Measurements from ENCODE around the gene RBMS3. TPM values are rescaled to one million over a fixed set of nuclear protein-coding genes. Genes with fewer than 3 reads are reported as not detected.
"Not testable (repeated sequence)": the region's sequence is repeated elsewhere in the genome, so short reads cannot be mapped to it uniquely, and the experiment has no call there.

Gene RBMS3
- total RNA-seq, 1 experiment from 2014 or later = 15.0 TPM

DNA sequence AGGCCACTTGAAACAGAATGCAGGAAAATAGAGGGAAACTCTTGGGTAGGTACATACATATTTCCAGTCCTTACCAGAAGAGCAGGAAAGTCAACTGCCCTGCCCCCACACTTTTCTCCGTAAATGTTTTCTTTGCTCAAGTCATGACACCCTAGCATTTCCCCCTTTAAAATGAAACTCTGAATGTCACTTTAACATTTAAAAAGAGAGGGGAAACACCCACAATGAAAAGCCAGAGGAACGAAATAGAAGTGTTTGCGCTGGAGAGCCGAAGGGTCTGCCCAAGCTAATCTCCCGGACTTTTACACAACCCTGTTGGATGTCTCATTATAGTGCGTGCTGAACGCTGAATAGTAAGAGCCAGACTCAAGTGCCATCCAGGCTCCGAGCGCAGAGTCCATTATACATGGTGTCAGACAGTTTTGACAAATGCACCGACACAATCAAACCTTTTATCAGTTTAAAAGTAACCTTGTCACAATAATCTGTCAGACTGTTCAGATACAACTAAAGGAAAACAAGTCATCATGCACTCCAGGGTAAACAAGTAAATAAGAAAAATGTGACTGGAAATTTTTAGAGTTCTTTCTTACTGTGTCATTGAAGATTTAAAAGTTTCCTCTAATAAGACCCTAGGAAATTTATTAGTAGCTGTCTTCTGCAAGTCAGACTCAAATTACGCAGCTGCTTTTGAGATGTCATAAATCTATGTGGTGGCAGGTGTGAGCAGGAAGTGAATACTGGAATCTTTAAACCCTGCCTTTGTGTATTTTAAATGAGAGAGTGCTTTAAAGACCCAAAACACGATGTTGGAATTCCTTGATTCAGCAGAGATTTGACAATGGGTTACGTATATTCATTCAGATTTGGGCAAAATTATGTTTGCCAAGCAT lies 159.8 kb downstream of the RBMS3 start:
- DNase-seq (ENCODE audit: low read depth) = no peak
- in situ Hi-C loops (cut with HindIII; ENCODE audit: low pct_unique_long_range_greater_than_20kb, low sequenced_read_pairs) = no loop called here

DNA sequence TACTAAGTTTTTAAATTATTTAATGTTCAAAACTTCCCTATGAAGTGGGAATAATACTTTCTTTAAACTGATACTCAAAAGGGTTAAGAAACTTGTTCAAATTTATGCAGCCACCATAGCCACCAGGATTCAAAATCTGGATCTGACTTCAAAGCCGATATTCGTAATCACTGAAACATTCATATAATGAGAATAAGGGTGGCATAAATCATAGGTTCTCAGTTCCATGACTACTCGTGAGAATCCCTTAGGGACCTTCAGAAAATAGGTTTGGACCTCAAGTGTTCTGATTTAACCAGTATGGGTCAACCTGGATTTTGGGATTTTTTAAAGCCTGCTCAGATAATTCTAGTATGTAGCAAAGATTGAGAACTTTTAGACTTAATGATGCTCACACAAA lies 160.6 kb downstream of the RBMS3 start:
- in situ Hi-C loops (cut with HindIII; ENCODE audit: low pct_unique_long_range_greater_than_20kb, low sequenced_read_pairs) = no loop called here
- DNase-seq (ENCODE audit: low read depth) = no peak

DNA sequence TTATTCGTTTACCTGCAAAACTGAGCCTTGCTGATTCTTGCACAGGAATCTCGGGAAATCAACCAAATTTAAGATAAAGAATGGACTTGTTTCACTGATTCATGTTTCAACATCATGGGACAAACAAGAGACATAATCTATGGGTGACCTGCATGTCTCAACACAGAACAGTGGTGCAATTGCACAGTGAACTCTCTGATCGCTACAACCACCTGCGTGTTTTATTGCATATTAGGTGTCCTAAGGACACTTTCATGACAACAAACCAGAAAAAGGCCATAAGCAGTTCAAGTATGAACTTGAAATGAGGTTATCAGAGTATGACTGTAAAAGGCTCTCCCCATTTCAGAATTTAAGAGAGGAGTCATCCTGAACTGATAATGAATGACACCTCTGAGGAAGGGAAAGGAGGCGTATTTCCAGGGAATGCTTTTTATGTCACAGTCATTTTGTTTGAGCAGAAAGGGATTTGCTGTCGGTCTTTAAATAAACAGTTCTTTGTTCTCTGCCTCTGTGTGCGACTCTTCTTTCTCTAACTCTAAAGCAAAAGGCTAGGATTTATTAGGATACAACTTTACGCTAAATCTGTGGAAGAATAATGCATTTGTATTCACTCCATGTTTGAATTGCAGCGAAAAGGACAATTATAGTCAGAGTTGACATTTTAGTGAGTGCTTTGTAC lies 167.2 kb downstream of the RBMS3 start:
- DNase-seq (ENCODE audit: low read depth) = no peak
- in situ Hi-C loops (cut with HindIII; ENCODE audit: low pct_unique_long_range_greater_than_20kb, low sequenced_read_pairs) = no loop called here

DNA sequence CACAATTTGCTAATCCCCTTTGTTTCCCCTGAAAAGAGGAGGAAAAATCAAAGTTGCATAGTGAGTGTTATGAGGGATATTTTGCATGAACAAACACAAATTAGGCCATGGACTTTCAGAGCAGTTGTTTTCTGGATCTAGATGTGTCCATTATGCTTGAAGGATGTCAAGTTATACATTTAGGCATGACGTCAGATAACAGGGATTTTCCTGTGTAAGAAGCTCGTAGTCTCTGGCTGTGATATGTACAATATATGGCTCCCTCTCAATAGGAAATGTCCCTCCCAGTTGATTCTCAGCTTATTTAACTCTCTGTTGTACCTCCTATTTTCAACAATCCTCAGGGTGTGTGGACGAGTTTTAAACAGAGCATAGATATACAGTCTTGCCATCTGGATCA lies 171.0 kb downstream of the RBMS3 start:
- DNase-seq (ENCODE audit: low read depth) = no peak
- in situ Hi-C loops (cut with HindIII; ENCODE audit: low pct_unique_long_range_greater_than_20kb, low sequenced_read_pairs) = no loop called here

DNA sequence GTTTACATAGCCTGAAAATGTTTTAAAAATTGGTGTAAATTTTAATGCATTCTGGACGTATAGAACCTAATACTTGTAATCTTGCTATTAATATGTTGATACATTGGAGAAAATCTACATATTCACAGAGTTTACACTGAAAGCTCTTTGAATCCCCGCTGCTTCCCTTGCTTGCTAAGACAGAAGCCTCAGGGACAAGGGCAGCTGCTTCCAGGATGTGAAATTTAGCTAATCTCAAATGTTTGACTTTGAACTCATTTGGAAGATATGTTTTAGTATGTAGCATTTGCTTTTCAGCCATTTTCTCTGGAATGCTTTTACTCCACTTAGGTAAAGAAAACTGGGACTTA lies 172.0 kb downstream of the RBMS3 start:
- no peak for DNase-seq (ENCODE audit: low read depth)
- in situ Hi-C loops (cut with HindIII; ENCODE audit: low pct_unique_long_range_greater_than_20kb, low sequenced_read_pairs) = no loop called here

DNA sequence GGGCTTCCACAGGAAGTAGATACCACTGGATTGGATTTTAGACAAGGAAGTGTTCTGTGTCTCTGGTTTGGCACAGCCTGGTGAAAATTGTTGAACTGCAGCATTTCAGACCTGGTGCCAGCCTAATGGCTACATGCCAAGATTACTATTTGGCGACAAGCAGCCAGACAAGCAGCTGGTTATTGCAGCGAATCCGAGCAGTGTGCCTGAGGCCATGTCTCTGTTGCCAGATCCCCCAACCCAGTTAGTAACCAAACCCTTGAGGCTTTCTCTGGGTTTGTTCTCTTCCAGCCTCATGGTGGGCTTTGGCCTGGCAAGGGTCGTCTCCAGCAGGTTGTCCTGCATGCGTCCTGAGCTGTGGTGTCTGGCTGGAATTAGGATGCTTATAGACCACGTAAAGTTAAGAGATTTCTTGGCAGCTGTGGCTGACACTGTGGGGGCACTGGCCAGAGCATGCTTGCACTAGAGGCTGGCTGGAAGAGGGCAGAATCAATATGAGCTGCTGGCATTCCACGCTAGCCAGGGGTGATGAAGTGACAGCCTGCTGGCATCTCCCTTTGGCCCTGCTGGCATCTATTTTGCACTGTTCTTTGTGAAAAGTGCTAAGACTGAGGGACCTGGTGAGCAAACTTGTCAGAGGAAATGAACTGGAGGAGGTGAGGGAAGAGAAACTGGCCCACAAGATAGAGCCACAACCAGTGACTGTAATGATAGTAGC lies 172.6 kb downstream of the RBMS3 start:
- DNase-seq (ENCODE audit: low read depth) = no peak
- in situ Hi-C loops (cut with HindIII; ENCODE audit: low pct_unique_long_range_greater_than_20kb, low sequenced_read_pairs) = no loop called here

DNA sequence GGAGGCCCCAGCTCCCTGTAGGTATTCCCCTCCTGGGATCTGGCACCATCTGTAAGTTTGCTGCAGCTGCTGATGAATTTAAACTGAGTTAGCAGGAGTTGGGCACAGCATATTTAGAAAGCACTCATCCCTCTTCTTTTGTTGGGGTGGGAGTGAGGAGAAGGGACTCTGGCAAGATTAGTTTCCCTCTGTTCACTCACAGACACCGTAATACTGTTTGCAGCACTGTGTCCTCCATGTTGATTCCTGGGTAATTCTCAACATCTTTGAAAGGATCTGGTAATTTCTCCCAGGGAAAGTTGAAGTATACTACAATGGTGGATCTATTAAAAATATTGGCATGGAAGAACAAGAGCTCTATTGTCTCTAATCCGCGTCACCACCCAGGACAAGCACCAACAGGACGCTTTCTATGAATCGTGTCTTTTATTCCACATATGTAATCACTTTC lies 173.3 kb downstream of the RBMS3 start:
- in situ Hi-C loops (cut with HindIII; ENCODE audit: low pct_unique_long_range_greater_than_20kb, low sequenced_read_pairs) = no loop called here
- no peak for DNase-seq (ENCODE audit: low read depth)

DNA sequence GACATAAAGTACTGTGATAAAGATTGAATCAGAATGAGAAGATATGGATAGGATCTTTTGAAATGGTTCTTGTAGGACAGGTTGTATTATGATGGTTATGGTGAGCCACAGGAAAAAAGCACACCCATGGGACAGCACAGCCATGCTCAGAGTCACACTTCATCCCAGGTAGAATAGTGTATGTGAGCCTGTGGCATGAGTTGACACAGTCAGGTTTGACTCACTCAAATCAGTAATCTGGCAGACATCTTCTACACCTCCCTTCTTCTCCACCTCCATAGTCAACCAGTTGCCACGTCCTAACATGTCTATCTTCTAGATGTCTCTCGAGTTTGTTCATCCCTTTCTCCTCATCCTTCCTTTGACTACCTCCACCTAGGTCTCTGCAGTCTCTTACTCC lies 176.0 kb downstream of the RBMS3 start:
- DNase-seq (ENCODE audit: low read depth) = no peak
- in situ Hi-C loops (cut with HindIII; ENCODE audit: low pct_unique_long_range_greater_than_20kb, low sequenced_read_pairs) = no loop called here

DNA sequence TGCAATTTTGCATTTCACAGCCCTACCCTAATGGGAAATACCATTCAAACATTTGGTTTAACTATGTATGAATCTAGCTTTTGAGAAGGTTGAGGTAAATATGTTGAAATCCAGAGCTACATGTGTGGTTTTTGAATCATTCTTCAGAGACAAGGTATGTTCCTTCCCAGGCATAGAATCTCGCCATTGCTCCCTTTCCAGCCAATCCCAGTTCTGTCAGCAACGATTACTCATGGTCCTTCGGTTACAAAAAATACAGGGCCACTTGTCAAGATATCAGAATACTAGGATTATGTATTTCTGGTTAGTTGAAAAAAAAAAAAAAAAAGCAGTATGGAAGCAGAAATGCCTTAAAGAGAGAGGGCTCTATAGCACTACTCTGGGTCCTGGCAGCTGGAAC lies 182.4 kb downstream of the RBMS3 start:
- in situ Hi-C loops (cut with HindIII; ENCODE audit: low pct_unique_long_range_greater_than_20kb, low sequenced_read_pairs) = no loop called here
- no peak for DNase-seq (ENCODE audit: low read depth)

DNA sequence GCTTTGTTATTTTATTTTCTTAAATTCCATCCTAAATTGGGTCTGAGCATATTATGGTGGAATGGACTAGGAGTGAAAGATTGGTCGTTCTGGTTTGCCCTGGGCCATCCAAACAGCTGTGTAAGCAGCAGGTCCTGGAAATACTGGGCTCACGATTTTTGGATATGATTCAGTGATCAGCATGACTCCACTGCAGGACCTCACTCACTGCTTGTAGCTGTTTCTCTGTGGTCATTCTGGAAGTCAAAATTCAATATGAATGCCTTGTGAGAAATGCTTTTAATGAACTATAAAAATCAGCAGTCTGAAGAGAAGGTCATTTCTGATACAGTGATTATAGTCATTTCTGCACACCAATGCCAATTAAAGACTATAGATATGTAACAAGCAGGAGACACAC lies 185.0 kb downstream of the RBMS3 start:
- in situ Hi-C loops (cut with HindIII; ENCODE audit: low pct_unique_long_range_greater_than_20kb, low sequenced_read_pairs) = no loop called here

DNA sequence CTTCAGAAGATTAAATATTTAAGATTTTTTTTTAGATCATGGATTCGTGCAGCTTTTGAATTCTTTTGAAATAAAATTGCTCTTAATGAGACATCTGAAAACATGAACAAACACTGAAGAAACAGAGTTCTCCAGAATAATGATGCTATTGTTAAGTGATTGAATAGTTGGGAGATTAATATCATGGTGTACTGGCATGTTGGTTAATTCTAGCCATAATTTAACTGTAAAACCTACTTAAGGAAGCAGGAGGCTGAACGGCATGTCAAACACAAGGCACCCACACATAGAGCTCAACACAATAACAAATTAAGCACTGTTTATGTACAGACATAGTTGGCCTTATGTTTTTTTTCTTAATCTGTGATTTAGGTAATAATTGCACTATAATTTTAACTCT lies 185.6 kb downstream of the RBMS3 start:
- in situ Hi-C loops (cut with HindIII; ENCODE audit: low pct_unique_long_range_greater_than_20kb, low sequenced_read_pairs) = no loop called here
- DNase-seq (ENCODE audit: low read depth) = no peak

More for the DNA sequence above, 185.0 kb downstream of the RBMS3 start:
- DNase-seq (ENCODE audit: low read depth) = no peak

DNA sequence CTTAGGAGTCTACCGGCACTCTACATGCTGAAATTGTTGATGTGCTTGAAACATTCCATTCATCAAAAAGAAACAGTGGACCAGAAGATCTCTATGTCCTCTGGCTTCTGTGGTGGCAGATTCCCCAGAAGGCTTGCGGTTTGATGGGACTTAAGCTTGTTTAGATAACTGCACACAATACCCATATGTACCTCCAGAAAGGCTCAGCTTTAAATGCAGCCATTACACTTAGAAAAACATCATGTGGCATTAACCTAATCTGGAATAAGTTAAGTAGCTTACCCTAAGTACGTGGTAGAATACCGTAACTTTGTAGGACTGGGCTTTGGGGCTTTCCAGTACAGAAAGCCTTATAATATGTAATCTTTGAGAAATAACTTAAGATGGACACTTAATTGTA lies 187.3 kb downstream of the RBMS3 start:
- in situ Hi-C loops (cut with HindIII; ENCODE audit: low pct_unique_long_range_greater_than_20kb, low sequenced_read_pairs) = no loop called here
- DNase-seq (ENCODE audit: low read depth) = no peak

DNA sequence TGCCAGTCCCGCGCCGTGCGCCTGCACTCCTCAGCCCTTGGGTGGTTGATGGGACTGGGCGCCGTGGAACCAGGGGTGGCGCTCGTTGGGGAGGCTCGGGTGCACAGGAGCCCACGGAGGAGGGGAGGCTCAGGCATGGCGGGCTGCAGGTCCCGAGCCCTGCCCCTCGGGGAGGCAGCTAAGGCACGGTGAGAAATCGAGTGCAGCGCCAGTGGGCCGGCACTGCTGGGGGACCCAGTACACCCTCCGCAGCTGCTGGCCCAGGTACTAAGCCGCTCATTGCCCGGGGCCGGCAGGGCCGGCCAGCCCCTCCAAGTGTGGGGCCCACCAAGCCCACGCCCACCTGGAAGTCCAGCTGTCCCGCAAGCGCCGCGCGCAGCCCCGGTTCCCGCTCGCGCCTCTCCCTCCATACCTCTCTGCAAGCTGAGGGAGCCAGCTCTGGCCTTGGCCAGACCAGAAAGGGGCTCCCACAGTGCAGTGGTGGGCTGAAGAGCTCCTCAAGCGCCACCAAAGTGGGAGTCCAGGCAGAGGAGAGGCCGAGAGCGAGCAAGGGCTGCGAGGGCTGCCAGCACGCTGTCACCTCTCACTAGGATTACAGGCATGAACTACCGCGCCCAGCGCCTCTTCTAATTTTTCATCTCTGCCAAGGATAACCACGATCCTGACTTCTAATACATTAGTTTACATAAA lies 192.8 kb downstream of the RBMS3 start:
- DNase-seq (ENCODE audit: low read depth); in situ Hi-C loops (cut with HindIII; ENCODE audit: low pct_unique_long_range_greater_than_20kb, low sequenced_read_pairs): not testable (repeated sequence)

DNA sequence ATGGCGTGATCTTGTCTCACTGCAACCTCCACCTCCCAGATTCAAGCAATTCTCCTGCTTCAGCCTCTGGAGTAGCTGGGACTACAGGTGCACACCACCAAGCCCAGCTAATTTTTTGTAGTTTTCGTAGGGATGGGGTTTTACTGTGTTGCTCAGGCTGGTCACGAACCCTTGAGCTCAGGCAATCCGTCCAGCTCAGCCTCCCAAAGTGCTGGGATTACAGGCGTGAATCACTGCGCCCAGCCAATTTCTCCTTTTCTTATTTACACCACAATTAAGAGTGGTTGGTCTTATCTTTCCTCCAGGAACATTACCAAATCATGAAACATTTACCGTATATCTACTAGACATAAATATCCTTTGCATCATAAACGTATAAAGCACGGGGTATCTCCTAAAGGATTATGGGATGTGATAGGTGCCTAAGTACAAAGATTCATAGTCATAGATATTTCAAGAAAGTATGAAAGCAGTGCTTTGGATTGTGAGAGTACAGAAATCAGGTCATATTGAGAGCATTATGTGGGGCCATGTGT lies 194.5 kb downstream of the RBMS3 start:
- in situ Hi-C loops (cut with HindIII; ENCODE audit: low pct_unique_long_range_greater_than_20kb, low sequenced_read_pairs) = no loop called here
- no peak for DNase-seq (ENCODE audit: low read depth)

DNA sequence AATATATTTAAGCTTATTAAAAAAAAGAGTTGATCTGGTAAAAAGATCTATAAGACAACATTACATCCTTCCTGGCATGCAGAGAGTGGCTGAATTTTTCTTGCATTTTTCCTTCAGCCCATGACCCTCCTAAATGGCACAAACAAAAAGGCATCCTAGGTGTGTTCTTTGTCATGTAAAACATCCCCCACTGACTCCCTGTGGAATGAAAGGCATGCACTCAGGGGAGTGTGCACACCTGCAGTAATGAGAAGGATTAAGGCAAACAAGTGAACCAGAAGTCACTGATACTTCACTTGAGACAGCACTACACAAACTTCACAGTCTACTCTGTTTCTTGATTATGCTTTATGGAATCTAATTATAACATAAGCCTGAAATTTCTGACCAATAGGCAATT lies 195.0 kb downstream of the RBMS3 start:
- in situ Hi-C loops (cut with HindIII; ENCODE audit: low pct_unique_long_range_greater_than_20kb, low sequenced_read_pairs) = no loop called here
- DNase-seq (ENCODE audit: low read depth) = no peak

DNA sequence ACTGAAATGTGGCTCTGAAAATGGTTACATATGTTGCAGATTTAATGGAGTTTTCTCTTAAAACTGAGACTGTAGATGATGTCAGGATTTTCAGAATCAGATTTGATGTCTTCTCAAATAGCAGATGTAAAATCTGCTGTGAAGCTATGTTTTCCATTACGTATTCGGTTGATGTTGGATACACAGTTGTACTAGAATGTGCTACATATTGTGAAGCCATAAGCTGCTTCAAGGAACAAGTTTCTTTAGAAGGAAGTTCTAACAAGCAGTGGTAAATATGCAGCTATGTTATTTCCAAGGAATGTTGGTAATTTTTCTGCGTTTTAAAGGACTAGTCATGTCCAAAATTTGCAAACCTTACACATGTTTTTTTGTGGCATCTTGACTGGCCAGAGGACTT lies 197.7 kb downstream of the RBMS3 start:
- in situ Hi-C loops (cut with HindIII; ENCODE audit: low pct_unique_long_range_greater_than_20kb, low sequenced_read_pairs) = no loop called here
- DNase-seq (ENCODE audit: low read depth) = no peak

DNA sequence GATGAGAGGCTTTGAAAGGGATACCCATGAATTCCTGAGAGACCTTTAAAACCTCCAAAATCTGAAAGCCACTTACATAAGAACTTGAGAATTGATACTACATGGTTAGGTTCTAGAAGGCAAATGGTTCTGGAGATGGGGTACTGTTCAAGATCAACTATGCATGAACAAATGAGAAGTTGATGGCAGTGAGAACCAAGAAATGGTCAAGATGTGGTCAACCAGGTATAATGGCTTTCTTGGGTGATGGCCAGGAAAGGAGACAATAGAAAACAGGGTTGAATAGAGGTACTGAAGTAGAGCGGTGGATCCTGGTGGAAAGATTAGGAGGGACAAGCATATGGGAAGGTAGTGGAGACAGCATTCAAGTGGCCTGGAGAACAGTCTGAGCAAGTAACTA lies 200.4 kb downstream of the RBMS3 start:
- in situ Hi-C loops (cut with HindIII; ENCODE audit: low pct_unique_long_range_greater_than_20kb, low sequenced_read_pairs) = no loop called here

DNA sequence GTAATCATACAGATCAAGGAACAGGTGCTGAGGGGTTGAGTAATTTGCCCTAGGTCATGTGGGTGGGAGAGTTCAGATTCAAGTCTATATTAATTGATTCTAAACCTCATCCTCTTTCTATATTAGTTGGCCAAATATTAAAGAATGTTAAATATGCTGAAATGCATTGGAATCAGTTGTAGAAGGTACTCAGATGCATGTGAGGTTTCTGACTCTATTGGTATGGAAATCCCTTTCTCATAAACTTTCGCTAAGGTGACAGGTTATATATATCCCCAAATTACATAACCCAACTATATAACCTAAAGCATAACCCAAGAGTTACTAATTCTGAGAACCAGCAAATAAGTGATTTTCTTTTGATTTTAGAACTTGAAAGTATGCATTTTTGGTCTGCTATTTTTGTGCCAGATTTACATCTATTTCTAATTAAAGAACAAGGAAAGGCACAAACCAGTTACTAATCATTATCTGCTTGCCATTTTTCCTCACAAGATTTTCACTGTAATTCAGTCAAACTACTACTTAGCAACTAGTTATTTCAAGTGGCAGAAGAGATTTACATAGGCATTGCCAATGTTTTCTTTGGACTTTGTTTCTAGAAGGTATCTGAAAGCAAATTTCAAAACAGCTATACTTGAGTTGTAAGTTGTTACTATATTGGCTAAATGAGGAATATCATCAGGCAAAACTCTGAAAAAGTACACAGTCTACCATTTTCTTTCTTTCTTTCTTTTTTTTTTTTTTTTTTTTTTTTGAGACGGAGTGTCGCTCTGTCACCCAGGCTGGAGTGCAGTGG lies 201.3 kb downstream of the RBMS3 start:
- in situ Hi-C loops (cut with HindIII; ENCODE audit: low pct_unique_long_range_greater_than_20kb, low sequenced_read_pairs) = no loop called here
- no peak for DNase-seq (ENCODE audit: low read depth)

More for the DNA sequence above, 200.4 kb downstream of the RBMS3 start:
- no peak for DNase-seq (ENCODE audit: low read depth)

Data from Caki2 (cell line).